B cell (primary cell): ENCODE results near the gene ZCCHC13. TPM values are rescaled to one million over a fixed set of nuclear protein-coding genes. Genes with fewer than 3 reads are reported as not detected.

Experiments
- ATAC-seq: fragments of 200-7000 bp; cut with Tn5 transposase; one replicate; pipeline ENCODE4 v1.10.0; 2021; ENCODE audit warnings: low read depth, mild to moderate bottlenecking, moderate number of reproducible peaks, moderate library complexity
- CTCF ChIA-PET: fragments of 350-600 bp; sonication (Branson Sonifier 250); formaldehyde crosslinking; loops from one replicate; lab custom pipeline; 2021; ENCODE audit warnings: antibody characterized with exemption, inconsistent platforms; lab: Charles Lee
- POLR2A ChIA-PET: fragments of 350-600 bp; sonication (Branson Sonifier 250); formaldehyde crosslinking; loops from one replicate; lab custom pipeline; 2021; ENCODE audit warnings: antibody characterized with exemption; lab: Charles Lee
- DNase-seq: peaks from one replicate; pipeline ENCODE4 v3.0.0; 2013
- H2AFZ ChIP-seq: 2 replicates; pipeline ENCODE4 v1.6.1; 2012; ENCODE audit warnings: mild to moderate bottlenecking, low read depth, low read length; ENCODE audit not compliant: insufficient read depth, poor library complexity, severe bottlenecking
- H3K27ac ChIP-seq, 2 donors: 1 replicate in 1 of 2; 2 replicates in 1 of 2; pipeline ENCODE4 v1.5.1; 2012 to 2013; ENCODE audit warnings: low read length in 2 of 2, mild to moderate bottlenecking in 2 of 2, moderate library complexity in 1 of 2
- H3K27me3 ChIP-seq, 4 experiments: fragments of 200-600 bp in 1 of 4; sonication (generic) in 1 of 4; replicated peaks in 1 of 4; 1 replicate in 2 of 4; 2 replicates in 2 of 4; pipeline versions ENCODE4 v1.6.1 to v1.7.0; 2013 to 2016; ENCODE audit warnings: low read length in 3 of 4, mild to moderate bottlenecking in 2 of 4, mixed read lengths in 1 of 4, moderate library complexity in 1 of 4; ENCODE audit not compliant: insufficient read depth in 4 of 4, control insufficient read depth in 3 of 4; ENCODE audit errors: control extremely low read depth in 1 of 4
- H3K36me3 ChIP-seq, 2 experiments: replicated peaks in 1 of 2; 1 replicate in 1 of 2; 2 replicates in 1 of 2; pipeline versions ENCODE4 v1.6.1 to v1.7.1; 2013; ENCODE audit warnings: low read length in 1 of 2; ENCODE audit not compliant: insufficient read depth in 2 of 2, control insufficient read depth in 1 of 2; ENCODE audit errors: control extremely low read depth in 1 of 2, extremely low read depth in 1 of 2
- H3K4me1 ChIP-seq, 2 donors: fragments of 200-600 bp in 1 of 2; sonication (generic) in 1 of 2; 1 replicate in 1 of 2; 2 replicates in 1 of 2; pipeline versions ENCODE4 v1.5.1 to v1.6.1; 2013 to 2017; ENCODE audit warnings: low read length in 2 of 2; ENCODE audit not compliant: control insufficient read depth in 2 of 2, insufficient read depth in 2 of 2
- H3K4me2 ChIP-seq: replicated peaks from 2 replicates; pipeline ENCODE3; 2012; ENCODE audit warnings: mild to moderate bottlenecking, low read depth, low read length; ENCODE audit not compliant: poor library complexity, severe bottlenecking
- H3K4me3 ChIP-seq, 5 experiments: fragments of 200-600 bp in 1 of 5; sonication (generic) in 1 of 5; 1 replicate in 3 of 5; 2 replicates in 2 of 5; pipeline versions ENCODE4 v1.5.1 to v1.7.0; 2011 to 2016; ENCODE audit warnings: low read length in 4 of 5, mild to moderate bottlenecking in 4 of 5, low read depth in 2 of 5, control low read depth in 1 of 5, moderate library complexity in 1 of 5; ENCODE audit not compliant: insufficient read depth in 1 of 5; ENCODE audit errors: control extremely low read depth in 1 of 5, extremely low read depth in 1 of 5
- H3K79me2 ChIP-seq: fragments of 200-600 bp; sonication (generic); one replicate; pipeline ENCODE4 v1.6.0; 2016; ENCODE audit warnings: low read length; ENCODE audit not compliant: control insufficient read depth, insufficient read depth
- H3K9ac ChIP-seq: fragments of 200-600 bp; sonication (generic); 2 replicates; pipeline ENCODE4 v1.6.1; 2017; ENCODE audit warnings: mild to moderate bottlenecking, low read length, moderate library complexity
- H3K9me3 ChIP-seq, 3 donors: one replicate each; pipeline versions ENCODE4 v1.6.1 to v1.7.1; 2013; ENCODE audit warnings: low read length in 2 of 3; ENCODE audit not compliant: control insufficient read depth in 2 of 3, insufficient read depth in 1 of 3; ENCODE audit errors: control extremely low read depth in 1 of 3
- H4K20me1 ChIP-seq: 2 replicates; pipeline ENCODE4 v1.6.0; 2012; ENCODE audit warnings: mild to moderate bottlenecking, low read length; ENCODE audit not compliant: insufficient read depth, control insufficient read depth, poor library complexity, severe bottlenecking
- H3K27ac Mint-ChIP-seq: one replicate; pipeline ENCODE4 v1.8.0; 2021; ENCODE audit warnings: mixed read lengths
- H3K27me3 Mint-ChIP-seq: one replicate; pipeline ENCODE4 v1.8.0; 2021; ENCODE audit warnings: mixed read lengths
- H3K4me1 Mint-ChIP-seq: one replicate; pipeline ENCODE4 v1.8.0; 2021; ENCODE audit warnings: mixed read lengths
- H3K4me3 Mint-ChIP-seq: one replicate; pipeline ENCODE4 v1.8.0; 2021; ENCODE audit warnings: mixed read lengths
- H3K9me3 Mint-ChIP-seq: one replicate; pipeline ENCODE4 v1.8.0; 2022; ENCODE audit warnings: mixed read lengths; ENCODE audit not compliant: insufficient read depth
- CTCF ChIP-seq: fragments of 200-600 bp; IDR thresholded peaks from one replicate; pipeline ENCODE4 v1.8.0; 2022; ENCODE audit warnings: antibody characterized with exemption, mild to moderate bottlenecking
- EZH2 ChIP-seq: IDR thresholded peaks from 2 replicates; pipeline ENCODE4 v1.6.1; 2012; ENCODE audit warnings: borderline replicate concordance, low read depth, mild to moderate bottlenecking, moderate library complexity, low read length; ENCODE audit not compliant: insufficient read depth, poor library complexity, severe bottlenecking
- WGBS: methylation state at CpG from one replicate; pipeline ENCODE4 v1.1.5; 2013; ENCODE audit warnings: missing lambda C conversion rate; ENCODE audit not compliant: insufficient coverage; 5-methylcytosine and 5-hydroxymethylcytosine counted together
- intact Hi-C: fragments of 100-400 bp; cut with micrococcal nuclease; formaldehyde crosslinking; loops from one replicate; pipeline ENCODE4 v1.10.0; 2022
- polyA plus RNA-seq: library from polyadenylated mRNA; depleted of rRNA; stranded (reverse); fragments of >200 nt; gene quantifications from 2 replicates; pipeline ENCODE4 v1.2.3, GENCODE V29; 2012
- total RNA-seq, 2 donors: library from RNA; stranded (reverse); fragments of 120-200 nt in 1 of 2; gene quantifications; 1 replicate in 1 of 2; 2 replicates in 1 of 2; pipeline versions ENCODE4 v1.2.3 to v1.2.4, GENCODE V29; 2013 to 2022

ZCCHC13 gene
- total and polyA plus RNA-seq, 2 donors (not counting 1 experiment from before 2014, with no cell fraction given) = not detected

GRCh38 chrX:74270393-74270792 lies 33.6 kb upstream of the ZCCHC13 start:
- TF ChIP-seq EZH2 (no peak), CTCF (no peak)
- CTCF ChIA-PET = no interaction called here
- Histone ChIP-seq H2AFZ (no peak overlapping the region), H3K27ac (no peak overlapping the region), H3K4me2 (no peak overlapping the region), H4K20me1 (no peaks in the 10 kb centered on the region), H3K36me3 (peaks cover 0 to 2% of the 10 kb centered on the region in 2 experiments), H3K9ac (no peak overlapping the region), H3K79me2 (no peaks in the 10 kb centered on the region), H3K9me3 (no peaks in the 10 kb centered on the region), H3K4me1 (no peaks in the 10 kb centered on the region), H3K27me3 (no peaks in the 10 kb centered on the region), H3K4me3 (no peak overlapping the region)
- ATAC-seq = no peak
- POLR2A ChIA-PET = no interaction called here
- Mint-ChIP-seq H3K27me3 (no peaks in the 10 kb centered on the region), H3K4me1 (no peaks in the 10 kb centered on the region), H3K27ac (no peak overlapping the region), H3K4me3 (no peak overlapping the region), H3K9me3 (no peaks in the 10 kb centered on the region)
- DNase-seq = no peak
- intact Hi-C loops = no loop called here
- WGBS = no CpG with 5 or more reads among the region's 3 CpGs

GRCh38 chrX:74272230-74272629 lies 31.8 kb upstream of the ZCCHC13 start:
- POLR2A ChIA-PET = no interaction called here
- Mint-ChIP-seq H3K27me3 (no peaks in the 10 kb centered on the region), H3K9me3 (no peaks in the 10 kb centered on the region), H3K27ac (no peak overlapping the region), H3K4me1 (no peaks in the 10 kb centered on the region), H3K4me3 (no peak overlapping the region)
- H3K4me2 ChIP-seq = no peak overlapping the region
- H3K4me1 ChIP-seq = no peaks in the 10 kb centered on the region
- intact Hi-C loops = no loop called here
- H3K4me3 ChIP-seq = no peak overlapping the region
- no peak overlapping the region for H3K27ac ChIP-seq
- no peaks in the 10 kb centered on the region for H3K27me3 ChIP-seq
- no peaks in the 10 kb centered on the region for H3K79me2 ChIP-seq
- no peak overlapping the region for H3K9ac ChIP-seq
- no CpG with 5 or more reads among the region's 2 CpGs for WGBS
- DNase-seq (no peak), ATAC-seq (no peak)
- CTCF ChIA-PET = no interaction called here
- H3K36me3 ChIP-seq = peaks cover 0 to 15% of the 10 kb centered on the region in 2 experiments
- H4K20me1 ChIP-seq = no peaks in the 10 kb centered on the region
- H3K9me3 ChIP-seq = no peaks in the 10 kb centered on the region
- no peak for TF ChIP-seq EZH2
- TF ChIP-seq CTCF = no peak
- no peak overlapping the region for H2AFZ ChIP-seq
